Ovary (tissue), 9 donors: Measurements from ENCODE around the gene PMPCA. TPM values are rescaled to one million over a fixed set of nuclear protein-coding genes. Genes with fewer than 3 reads are reported as not detected.

Experiments
- DNase-seq, 5 donors: peaks; one replicate each; pipeline ENCODE4 v3.0.0-alpha.2; 2019 to 2020
- H3K27ac ChIP-seq, 2 donors: fragments of 200-600 bp; one replicate each; pipeline versions ENCODE4 v1.5.1 to v1.8.0; 2019 to 2022
- H3K27me3 ChIP-seq: fragments of 200-600 bp; one replicate; pipeline ENCODE4 v1.8.0; 2022
- H3K36me3 ChIP-seq: fragments of 200-600 bp; sonication (generic); one replicate; pipeline ENCODE4 v1.5.1; 2019
- H3K4me1 ChIP-seq: one replicate; pipeline ENCODE4 v1.8.1; 2013; ENCODE audit warnings: mild to moderate bottlenecking, moderate library complexity; ENCODE audit not compliant: insufficient read depth
- H3K4me3 ChIP-seq: fragments of 200-600 bp; sonication (generic); one replicate; pipeline ENCODE4 v1.5.1; 2017
- H3K9me3 ChIP-seq, 2 donors: fragments of 200-600 bp in 1 of 2; sonication (generic) in 1 of 2; one replicate each; pipeline versions ENCODE4 v1.5.1 to v1.8.1; 2013 to 2019; ENCODE audit warnings: mild to moderate bottlenecking in 1 of 2, moderate library complexity in 1 of 2
- EP300 ChIP-seq: sonication (generic); formaldehyde crosslinking; IDR thresholded peaks from one replicate; pipeline ENCODE4 v1.6.1; 2017; ENCODE audit warnings: antibody characterized with exemption
- POLR2A ChIP-seq: fragments of 450-650 bp; IDR thresholded peaks from one replicate; pipeline ENCODE4 v1.6.1; 2017; ENCODE audit warnings: antibody characterized with exemption, mild to moderate bottlenecking, moderate library complexity
- WGBS, 3 donors: extraction: QIAGEN DNeasy Blood & Tissue Kit in 1 of 3; methylation state at CpG; one replicate each; pipeline versions ENCODE4 v1.1.5 to v1.1.7; 2013 to 2017; 5-methylcytosine and 5-hydroxymethylcytosine counted together
- intact Hi-C, 4 donors: fragments of 100-400 bp; cut with DNase I; formaldehyde crosslinking; loops; one replicate each; pipeline versions ENCODE4 v1.11.0 to v1.15.1; 2022 to 2023
- polyA plus RNA-seq, 2 donors: library from polyadenylated mRNA; stranded (reverse); fragments of 200-250 nt in 1 of 2; fragments of 350-450 nt in 1 of 2; fragmentation: Illumina TruSeq in 1 of 2; extraction: RNeasy Lipid Tissue Mini Kit (QIAGEN cat#74804) in 1 of 2; gene quantifications; one replicate each; pipeline ENCODE4 v1.2.3, GENCODE V29; 2013 to 2014
- total RNA-seq, 7 donors: library from RNA; depleted of rRNA in 2 of 7; stranded (reverse); fragments of >200 nt in 2 of 7; fragmentation: NEBNext Ultra II Directional in 3 of 7; extraction: Animal tissue kit (Norgen Biotek cat#: 25700) in 3 of 7; gene quantifications; one replicate each; pipeline versions ENCODE4 v1.1.0 to v1.2.4, GENCODE V29; 2016 to 2023
- TF ChIP-seq, protein P1 (sequence below), 3 donors: fragments of 450-650 bp in 2 of 3; fragments of 200-600 bp in 1 of 3; IDR thresholded peaks; one replicate each; pipeline versions ENCODE4 v1.5.1 to v1.8.0; 2016 to 2022; ENCODE audit warnings: antibody characterized with exemption in 3 of 3, mild to moderate bottlenecking in 1 of 3
- donor health status: DM: no; HTN: no; CAD: no; lungs with moderate emphysema.
- donor health status: DM: no; HTN: no; CAD: no.
- donor health status: Bipolar disorder and iron deficiency.
- donor health status: DM: yes; HTN: yes; CAD: no.
- donor health status: DM: no; HTN: no; CAD: no.
- donor health status: DM: yes; HTN: yes; CAD: no.

The PMPCA gene
- total and polyA plus RNA-seq, 9 donors, result 18.7 to 82.4 (median 40.1) TPM

DNA sequence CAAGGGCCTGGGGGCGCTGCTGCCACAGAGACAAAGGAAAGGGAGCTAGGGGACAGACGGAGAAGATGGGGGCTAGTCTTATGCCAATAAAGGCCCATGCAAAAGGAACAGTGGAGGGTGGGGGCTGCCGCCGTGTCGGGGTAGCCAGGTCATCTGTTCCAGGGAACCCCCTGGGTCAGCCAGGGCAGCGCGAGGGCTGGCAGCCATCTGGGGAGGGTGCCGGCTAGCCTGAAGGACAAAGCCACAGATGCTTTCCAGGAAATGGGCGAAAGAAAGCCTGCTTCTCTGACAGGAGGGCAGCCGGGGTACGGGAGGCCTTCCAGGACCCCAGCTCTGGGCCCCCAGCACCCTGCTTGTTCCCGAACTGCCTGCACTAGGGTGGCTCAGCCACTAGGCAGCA is 35.4 kb upstream of the PMPCA start:
- TF ChIP-seq POLR2A (no peak), EP300 (no peak)
- TF ChIP-seq, protein P1, sequence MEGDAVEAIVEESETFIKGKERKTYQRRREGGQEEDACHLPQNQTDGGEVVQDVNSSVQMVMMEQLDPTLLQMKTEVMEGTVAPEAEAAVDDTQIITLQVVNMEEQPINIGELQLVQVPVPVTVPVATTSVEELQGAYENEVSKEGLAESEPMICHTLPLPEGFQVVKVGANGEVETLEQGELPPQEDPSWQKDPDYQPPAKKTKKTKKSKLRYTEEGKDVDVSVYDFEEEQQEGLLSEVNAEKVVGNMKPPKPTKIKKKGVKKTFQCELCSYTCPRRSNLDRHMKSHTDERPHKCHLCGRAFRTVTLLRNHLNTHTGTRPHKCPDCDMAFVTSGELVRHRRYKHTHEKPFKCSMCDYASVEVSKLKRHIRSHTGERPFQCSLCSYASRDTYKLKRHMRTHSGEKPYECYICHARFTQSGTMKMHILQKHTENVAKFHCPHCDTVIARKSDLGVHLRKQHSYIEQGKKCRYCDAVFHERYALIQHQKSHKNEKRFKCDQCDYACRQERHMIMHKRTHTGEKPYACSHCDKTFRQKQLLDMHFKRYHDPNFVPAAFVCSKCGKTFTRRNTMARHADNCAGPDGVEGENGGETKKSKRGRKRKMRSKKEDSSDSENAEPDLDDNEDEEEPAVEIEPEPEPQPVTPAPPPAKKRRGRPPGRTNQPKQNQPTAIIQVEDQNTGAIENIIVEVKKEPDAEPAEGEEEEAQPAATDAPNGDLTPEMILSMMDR (IDR thresholded peaks at IDR 0.05), result no peak
- H3K4me3 ChIP-seq, result no peak overlapping the region
- WGBS, 3 donors, result 83 to 90% (median 84%) methylated on average over 12 of the region's 12 CpGs
- H3K4me1 ChIP-seq, result no peaks in the 10 kb centered on the region
- no peak for DNase-seq
- no peaks in the 10 kb centered on the region for H3K36me3 ChIP-seq
- H3K9me3 ChIP-seq, result no peaks in the 10 kb centered on the region
- no peaks in the 10 kb centered on the region for H3K27me3 ChIP-seq
- intact Hi-C loops, result no loop called here
- no peak overlapping the region for H3K27ac ChIP-seq

GRCh38 chr9:136376457-136376856 is 34.0 kb upstream of the PMPCA start:
- Histone ChIP-seq H3K27ac (no peak overlapping the region), H3K4me1 (no peaks in the 10 kb centered on the region), H3K36me3 (no peaks in the 10 kb centered on the region), H3K27me3 (no peaks in the 10 kb centered on the region), H3K4me3 (no peak overlapping the region), H3K9me3 (no peaks in the 10 kb centered on the region)
- DNase-seq, result no peak
- 66 to 77% (median 70%) methylated on average over 8 of the region's 8 CpGs for WGBS, 3 donors
- intact Hi-C loops, result no loop called here
- TF ChIP-seq, protein P1 (IDR thresholded peaks at IDR 0.05), result no peak
- TF ChIP-seq POLR2A (no peak), EP300 (no peak)

GRCh38 chr9:136377341-136378169 is 32.9 kb upstream of the PMPCA start:
- 84 to 87% (median 86%) methylated on average over 32 of the region's 32 CpGs for WGBS, 3 donors
- H3K4me3 ChIP-seq, result no peak overlapping the region
- H3K4me1 ChIP-seq, result no peaks in the 10 kb centered on the region
- H3K27me3 ChIP-seq, result no peaks in the 10 kb centered on the region
- H3K27ac ChIP-seq, result no peak overlapping the region
- TF ChIP-seq EP300 (no peak), POLR2A (no peak)
- TF ChIP-seq, protein P1 (IDR thresholded peaks at IDR 0.05), result no peak
- no peaks in the 10 kb centered on the region for H3K36me3 ChIP-seq
- intact Hi-C loops, result no loop called here
- no peaks in the 10 kb centered on the region for H3K9me3 ChIP-seq
- DNase-seq, result no peak

- intact Hi-C loops, result no loop called here
- H3K36me3 ChIP-seq, result no peaks in the 10 kb centered on the region
- H3K27me3 ChIP-seq, result no peaks in the 10 kb centered on the region
- no peak for DNase-seq
- H3K9me3 ChIP-seq, result no peaks in the 10 kb centered on the region
- H3K4me1 ChIP-seq, result no peaks in the 10 kb centered on the region
- H3K4me3 ChIP-seq, result no peak overlapping the region
- no peak for TF ChIP-seq EP300
- TF ChIP-seq, protein P1 (IDR thresholded peaks at IDR 0.05), result no peak
- 77 to 78% (median 78%) methylated on average over 28 of the region's 28 CpGs for WGBS, 3 donors
- no peak overlapping the region for H3K27ac ChIP-seq
Measured at GRCh38 chr9:136378170-136379002, 32.1 kb upstream of the PMPCA start.
